ENCODE measurements around the gene C12orf42.

GRCh38 chr12:103269946-103270345 is 225.8 kb downstream of the C12orf42 start:
- no peak for TF ChIP-seq CTCF (IDR thresholded peaks at IDR 0.05; ENCODE audit: low read length)
- TF ChIP-seq EZH2 (IDR thresholded peaks at IDR 0.05; ENCODE audit: borderline replicate concordance, low read length) = no peak
